GM18858 (cell line): ENCODE results near the gene DISC1.
"Not testable (repeated sequence)": the region's sequence is repeated elsewhere in the genome, so short reads cannot be mapped to it uniquely, and the experiment has no call there.

Experiments
- ATAC-seq: cut with Tn5 transposase; IDR thresholded peaks from one replicate; pipeline ENCODE4 v1.9.1; 2021; ENCODE audit not compliant: unreplicated experiment

DISC1 gene

GRCh38 chr1:231763456-231763855 is 136.9 kb downstream of the DISC1 start:
- no peak for ATAC-seq

GRCh38 chr1:231765825-231766224 is 139.2 kb downstream of the DISC1 start:
- ATAC-seq: not testable (repeated sequence)

- ATAC-seq: no peak
Observed at GRCh38 chr1:231767471-231767870, 140.9 kb downstream of the DISC1 start.

DNA sequence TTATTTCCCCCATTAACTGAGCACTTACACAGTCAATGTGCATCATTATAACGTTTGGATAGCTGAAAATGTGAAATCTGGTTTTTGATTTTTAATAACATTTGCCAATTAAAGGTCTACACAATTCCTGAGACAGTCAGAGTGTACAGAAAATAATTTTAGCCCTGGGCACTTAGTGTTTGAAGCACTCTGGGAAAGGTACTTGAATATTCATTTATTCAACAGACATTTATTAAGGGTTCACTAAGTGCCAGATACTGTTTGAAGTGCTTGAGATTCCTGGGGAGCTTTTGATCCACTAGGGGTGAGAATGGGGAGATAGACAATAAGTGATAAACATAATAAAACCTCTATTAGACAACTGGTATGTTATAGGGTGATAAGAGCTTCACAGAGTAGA is 141.8 kb downstream of the DISC1 start:
- ATAC-seq: no peak

- ATAC-seq: no peak
Observed at GRCh38 chr1:231770506-231771175, 144.1 kb downstream of the DISC1 start.

DNA sequence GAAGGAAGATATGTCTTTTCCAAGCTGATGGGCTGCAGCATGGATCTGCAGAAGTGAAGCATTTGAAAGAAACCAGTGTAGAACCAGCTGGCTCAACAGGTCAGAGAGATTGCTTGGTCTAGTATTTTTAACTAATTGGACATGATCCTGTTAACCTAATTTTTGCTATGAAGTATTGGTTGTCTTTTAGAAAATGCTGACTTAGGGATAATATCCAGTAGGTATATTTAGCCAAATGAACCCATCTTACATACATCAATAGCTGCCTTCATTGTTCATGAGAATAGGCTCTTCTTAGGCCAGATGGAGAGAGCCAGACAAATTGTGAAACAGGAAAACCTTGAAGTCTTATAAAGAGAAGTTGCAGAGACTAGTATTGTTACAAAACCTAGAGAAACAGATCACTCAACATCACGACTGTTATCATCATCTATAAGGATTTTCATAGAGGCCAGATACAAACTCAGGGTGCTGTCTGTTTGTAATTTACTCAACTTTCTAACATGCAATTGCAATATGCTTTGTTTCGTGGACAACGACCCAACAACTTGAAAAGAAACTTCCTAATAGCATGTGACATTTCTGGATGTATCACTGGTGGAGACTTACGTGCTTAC is 148.2 kb downstream of the DISC1 start:
- no peak for ATAC-seq

DNA sequence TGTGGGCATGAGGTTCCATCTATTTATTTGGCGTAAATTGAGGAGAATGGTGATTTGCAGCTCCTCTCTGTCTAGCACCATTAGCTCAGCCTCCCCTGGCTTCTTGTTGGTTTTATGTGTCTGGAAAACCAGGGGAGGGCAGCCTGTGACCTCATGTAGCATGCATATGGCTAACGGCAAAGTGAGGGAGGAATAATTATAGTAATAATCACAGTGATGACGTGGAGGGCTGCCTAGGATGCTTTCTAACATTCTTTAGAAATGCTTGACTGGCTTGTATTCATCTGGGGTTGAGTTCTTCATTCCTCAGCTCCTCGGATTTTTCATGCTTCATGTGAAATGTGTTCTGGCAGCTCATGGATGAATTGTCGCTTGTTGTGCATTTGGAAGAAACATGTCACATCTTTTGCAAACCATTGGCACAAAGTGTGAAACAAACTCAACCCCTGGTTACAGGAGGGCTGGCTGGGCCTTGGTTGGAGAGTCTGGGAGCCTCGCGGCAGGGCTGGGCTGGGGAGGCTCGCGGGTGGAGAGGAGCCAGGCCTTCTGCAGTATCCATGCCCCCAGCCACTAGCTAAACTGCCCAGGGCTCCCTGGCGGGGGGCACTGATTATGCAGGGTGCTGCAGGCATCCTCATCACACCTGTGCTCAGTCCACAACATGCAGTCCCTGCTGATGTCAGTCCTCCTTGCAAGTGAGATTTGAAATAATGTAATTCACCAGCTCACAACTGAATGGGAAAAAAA is 149.6 kb downstream of the DISC1 start:
- no peak for ATAC-seq

- ATAC-seq: no peak
Observed at GRCh38 chr1:231776757-231777062, 150.1 kb downstream of the DISC1 start.

GRCh38 chr1:231778009-231778719 is 151.6 kb downstream of the DISC1 start:
- no peak for ATAC-seq

- ATAC-seq: no peak
Observed at GRCh38 chr1:231779081-231779480, 152.5 kb downstream of the DISC1 start.

DNA sequence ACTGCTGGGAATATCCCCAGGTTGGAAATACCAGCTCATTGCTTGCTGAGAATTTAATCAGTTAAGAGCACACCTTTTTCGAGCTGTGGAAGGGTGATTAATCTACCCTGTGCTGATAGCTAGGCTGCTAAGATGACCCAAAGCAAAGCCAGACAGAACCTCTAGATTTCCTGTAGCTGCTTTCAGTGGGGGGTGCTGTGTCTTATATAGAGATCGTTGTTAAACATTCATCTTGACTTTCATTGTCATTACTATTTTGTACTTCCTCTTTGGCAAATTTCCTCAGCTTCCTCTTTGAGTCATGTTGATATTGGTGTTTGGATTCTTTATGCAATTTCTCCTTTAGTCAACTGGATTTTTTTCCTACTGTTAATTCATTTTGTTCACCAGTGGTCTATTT is 155.3 kb downstream of the DISC1 start:
- no peak for ATAC-seq

DNA sequence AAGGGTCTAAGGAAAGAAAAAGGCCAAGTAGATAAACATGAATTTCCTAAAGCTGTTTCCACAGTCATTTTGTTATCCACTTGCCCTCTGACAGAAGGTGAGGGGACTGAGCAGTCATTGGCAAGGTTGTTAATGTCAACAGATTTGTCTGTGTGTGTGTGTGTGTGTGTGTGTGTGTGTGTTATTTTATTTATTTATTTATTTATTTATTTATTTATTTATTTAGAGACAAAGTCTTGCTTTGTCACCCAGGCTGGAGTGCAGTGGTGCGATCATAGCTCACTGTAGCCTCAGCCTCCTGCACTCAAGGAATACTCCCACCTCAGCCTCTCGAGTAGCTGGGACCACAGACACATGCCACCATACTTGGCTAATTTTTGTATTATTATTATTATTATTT is 158.5 kb downstream of the DISC1 start:
- ATAC-seq: not testable (repeated sequence)

- no peak for ATAC-seq
Observed at GRCh38 chr1:231786126-231786525, 159.5 kb downstream of the DISC1 start.

- ATAC-seq: no peak
Observed at GRCh38 chr1:231792634-231793033, 166.0 kb downstream of the DISC1 start.

GRCh38 chr1:231793893-231794292 is 167.3 kb downstream of the DISC1 start:
- ATAC-seq: no peak

DNA sequence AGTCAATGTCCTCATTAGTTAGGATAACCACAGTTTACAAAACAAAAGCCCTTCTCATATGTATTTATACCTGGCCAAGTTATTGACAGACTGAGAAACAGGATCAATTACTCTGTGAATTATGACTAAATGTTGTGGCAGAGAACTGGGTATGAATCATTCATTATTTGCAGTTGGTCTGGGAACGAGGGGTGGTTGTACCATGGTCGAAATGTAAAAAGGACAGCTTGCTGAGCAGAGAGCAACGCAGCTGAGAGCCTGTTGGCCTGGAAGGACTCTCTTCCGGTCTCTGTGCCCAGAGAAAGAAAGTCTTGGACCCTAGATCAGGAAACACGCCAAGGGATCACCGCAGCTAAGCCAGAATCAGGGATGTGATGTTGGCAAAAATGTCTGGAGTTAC is 169.6 kb downstream of the DISC1 start:
- ATAC-seq: no peak

GRCh38 chr1:231799363-231799986 is 172.9 kb downstream of the DISC1 start:
- ATAC-seq: no peak

GRCh38 chr1:231800108-231800507 is 173.5 kb downstream of the DISC1 start:
- ATAC-seq: no peak

DNA sequence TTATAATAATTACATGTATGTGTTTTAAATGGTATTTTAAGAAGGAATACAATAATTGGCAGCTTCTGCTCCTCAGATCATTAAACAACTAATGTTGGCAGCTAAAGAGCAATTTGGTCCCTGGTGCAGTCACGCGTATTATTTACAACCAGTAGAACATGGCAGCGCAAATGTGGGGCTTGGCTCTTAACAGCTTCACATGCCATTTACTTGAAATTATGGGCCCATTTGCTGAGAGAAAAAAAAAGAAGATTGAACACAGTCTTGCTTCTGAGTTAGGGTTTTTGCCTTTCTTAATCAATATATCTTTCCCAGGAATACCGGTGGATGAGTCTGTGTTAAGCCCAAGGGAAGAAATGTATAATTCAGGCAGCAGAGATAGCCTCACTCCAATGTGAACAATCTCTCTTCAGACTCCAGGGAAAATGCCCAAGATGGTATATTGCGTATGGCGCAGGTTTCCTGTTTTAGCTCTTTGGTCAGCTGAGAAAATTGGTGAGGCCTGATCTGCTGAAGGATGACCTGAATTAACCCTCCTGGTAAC is 174.5 kb downstream of the DISC1 start:
- ATAC-seq: no peak

GRCh38 chr1:231803353-231803752 is 176.8 kb downstream of the DISC1 start:
- ATAC-seq: no peak
